NCI-H526 treated with DMSO at 0.1 percent for 48 hours (cell line): ENCODE results near the gene B3GAT1.
"Not testable (repeated sequence)": the region's sequence is repeated elsewhere in the genome, so short reads cannot be mapped to it uniquely, and the experiment has no call there.

Experiments used
- DNase-seq: peaks from one replicate; lab custom pipeline; 2025; lab: John Stamatoyannopoulos, UW

The B3GAT1 gene, protein sequence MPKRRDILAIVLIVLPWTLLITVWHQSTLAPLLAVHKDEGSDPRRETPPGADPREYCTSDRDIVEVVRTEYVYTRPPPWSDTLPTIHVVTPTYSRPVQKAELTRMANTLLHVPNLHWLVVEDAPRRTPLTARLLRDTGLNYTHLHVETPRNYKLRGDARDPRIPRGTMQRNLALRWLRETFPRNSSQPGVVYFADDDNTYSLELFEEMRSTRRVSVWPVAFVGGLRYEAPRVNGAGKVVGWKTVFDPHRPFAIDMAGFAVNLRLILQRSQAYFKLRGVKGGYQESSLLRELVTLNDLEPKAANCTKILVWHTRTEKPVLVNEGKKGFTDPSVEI

DNA sequence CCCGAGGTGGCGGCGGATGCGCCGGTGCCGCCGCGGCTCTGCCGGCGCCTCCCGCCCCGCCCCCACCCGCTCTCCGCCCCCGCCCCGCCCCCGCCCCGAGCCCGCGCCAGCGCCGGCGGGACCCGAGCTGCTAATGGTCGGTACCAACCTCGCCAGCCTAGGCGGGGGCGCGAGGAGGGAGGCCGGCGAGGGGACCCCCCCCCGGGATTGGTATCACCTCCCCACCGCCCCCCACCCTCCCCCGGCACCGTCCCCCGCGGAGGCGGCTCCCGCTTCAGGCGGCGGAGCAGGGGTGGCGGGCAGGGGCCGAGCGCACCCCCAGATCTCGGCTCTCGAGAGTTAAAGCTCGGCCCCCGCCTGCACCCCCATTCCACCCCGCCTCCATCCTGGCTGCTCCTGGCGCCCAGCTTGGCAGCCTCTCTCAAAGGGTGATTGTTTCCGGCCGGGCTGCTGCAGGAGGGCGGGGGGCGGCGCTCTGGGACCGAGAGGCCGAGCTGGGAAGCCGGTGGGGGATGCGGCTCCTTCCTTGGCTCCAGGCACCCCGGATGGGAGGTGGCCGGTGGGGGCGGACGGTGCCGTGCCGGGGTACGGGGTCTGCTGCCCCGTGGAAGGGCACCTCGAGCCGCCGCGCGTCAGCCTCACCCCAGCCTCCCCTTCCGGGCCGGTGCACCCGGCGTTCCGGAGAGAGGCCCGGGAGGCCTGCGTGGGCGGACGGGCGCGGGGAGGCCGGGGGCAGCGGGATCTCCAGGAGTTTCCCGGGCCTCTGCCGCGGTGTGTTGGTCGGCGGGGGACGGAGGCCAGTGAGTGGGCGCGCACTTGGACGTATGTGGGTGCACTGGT is at the start of gene B3GAT1:
Gene B3GAT1, minus strand, starts transcription at position 40 of the 840 bp plus-strand sequence. CDS start 24,583 bp downstream, outside the sequence.
- DNase-seq, result peak; percentile 66

DNA sequence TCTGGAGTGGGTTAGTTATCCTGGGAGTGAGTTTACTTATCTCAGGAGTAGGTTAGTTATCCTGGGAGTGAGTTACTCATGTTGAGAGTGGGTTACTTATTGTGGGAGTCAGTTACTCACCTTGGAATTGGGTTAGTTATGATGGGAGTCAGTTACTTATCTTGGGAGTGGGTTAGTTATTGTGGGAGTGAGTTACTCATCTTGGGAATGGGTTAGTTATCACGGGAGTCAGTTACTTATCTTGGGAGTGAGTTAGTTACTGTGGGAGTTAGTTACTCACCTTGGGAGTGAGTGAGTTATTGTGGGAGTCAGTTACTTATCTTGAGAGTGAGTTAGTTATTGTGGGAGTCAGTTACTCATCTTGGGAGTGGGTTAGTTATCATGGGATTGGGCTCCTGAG is 49.6 kb upstream of the B3GAT1 start:
- no peak for DNase-seq

DNA sequence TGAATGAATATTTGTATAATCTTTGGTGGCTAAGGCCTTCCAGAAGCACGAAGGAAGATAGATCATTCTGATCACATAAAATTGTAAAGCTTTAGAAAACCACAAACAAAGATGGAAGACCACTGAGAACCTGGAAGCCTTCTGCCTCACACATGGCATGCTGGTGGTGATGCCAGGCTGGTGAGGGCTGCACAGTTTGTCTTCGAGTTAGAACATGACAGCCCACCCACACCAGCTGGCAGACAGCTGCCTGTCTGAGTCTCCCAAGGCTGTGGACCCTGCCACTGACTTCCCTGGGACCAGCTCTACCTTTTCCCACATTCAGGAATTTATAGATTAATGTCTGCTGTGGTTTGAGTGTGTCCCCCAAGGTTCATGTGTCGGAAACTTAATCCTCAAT is 48.8 kb upstream of the B3GAT1 start:
- DNase-seq, result peak; percentile 36

DNA sequence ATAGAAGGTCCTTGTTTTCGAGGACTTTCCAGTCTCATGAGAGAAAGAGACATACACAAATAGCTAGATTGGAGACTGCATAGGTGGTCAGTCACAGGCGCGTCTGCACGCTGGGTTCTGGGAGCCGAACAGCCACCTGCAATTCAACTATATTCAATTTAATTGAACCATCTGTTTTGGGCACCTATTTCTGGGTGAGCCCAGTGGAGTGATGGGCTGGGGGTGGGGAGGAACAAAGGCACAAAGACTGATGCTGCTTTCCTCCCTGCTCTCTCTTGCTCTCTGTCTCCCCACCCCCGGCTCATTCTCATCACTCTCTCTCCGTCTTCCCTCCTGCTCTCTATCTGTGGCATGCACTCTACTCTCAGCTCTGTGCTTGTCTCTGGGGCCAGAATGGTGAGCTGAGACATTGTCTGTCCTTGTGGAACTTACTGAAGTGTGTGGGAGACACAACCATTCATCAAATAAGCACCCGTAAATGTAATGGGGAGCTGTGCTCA is 48.1 kb upstream of the B3GAT1 start:
- DNase-seq, result no peak

DNA sequence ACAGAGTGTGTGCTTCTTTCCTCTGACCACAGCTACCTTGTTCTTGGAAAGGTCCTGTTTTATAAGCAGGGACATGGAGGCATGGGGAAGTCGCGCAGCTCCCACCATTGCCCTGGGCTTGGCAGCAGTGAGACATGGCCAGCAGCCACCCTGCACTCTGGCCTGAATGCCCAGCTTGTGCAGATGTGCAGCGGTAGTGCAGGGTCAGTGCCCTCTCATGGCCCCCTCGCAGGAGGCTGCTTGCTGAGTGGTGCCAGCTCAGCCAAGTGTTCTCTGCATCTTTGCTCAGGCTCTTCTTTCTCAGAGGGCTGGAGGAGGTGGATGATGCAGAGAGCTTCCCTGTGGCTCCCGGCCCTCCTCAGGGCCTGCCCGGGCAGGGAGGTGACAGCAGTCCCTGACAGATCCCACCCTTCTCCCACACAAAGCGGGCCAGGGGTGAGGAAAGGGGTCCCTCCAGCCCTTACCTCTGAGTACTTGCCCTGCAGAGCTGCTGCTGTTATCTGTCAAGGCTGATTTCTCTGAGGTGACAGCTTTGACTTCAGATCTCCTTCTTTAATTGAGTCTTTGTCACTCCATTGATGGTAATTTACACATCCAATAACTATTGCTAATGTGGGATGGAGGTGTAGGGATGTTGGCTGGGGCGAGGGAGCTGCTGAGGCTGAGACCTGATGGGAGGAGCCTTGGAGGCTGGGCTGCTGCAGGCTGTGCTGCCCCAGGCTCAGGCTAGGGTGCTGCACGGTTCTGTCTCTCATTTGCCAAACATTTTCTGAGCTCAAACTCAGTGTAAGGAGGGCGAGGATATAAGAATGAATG is 47.4 kb upstream of the B3GAT1 start:
- no peak for DNase-seq

DNA sequence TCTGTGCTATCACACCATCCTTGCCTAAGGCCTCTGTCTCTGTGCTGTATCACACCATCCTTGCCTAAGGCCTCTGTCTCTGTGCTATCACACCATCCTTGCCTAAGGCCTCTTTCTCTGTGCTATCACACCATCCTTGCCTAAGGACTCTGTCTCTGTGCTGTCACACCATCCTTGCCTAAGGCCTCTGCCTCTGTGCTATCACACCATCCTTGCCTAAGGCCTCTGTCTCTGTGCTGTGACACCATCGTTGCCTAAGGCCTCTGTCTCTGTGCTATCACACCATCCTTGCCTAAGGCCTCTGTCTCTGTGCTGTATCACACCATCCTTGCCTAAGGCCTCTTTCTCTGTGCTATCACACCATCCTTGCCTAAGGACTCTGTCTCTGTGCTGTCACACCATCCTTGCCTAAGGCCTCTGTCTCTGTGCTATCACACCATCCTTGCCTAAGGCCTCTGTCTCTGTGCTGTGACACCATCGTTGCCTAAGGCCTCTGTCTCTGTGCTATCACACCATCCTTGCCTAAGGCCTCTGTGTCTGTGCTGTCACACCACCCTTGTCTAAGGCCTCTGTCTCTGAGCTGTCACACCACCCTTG is 45.5 kb upstream of the B3GAT1 start:
- DNase-seq, result not testable (repeated sequence)

DNA sequence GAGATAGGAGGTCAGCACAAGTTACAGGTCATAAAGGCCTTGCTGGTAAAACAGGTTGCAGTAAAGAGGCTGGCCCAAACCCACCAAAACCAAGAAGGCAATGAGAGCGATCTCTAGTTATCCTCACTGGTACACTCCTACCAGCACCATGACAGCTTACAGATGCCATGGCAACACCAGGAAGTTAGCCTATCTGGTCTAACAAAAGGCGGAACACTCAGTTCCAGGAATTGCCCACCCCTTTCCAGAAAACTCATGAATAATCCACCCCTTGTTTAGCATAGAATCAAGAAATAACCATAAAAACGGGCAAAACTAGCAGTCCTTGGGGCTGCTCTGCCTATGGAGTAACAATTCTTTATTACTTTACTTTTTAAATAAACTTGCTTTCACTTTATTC is 43.5 kb upstream of the B3GAT1 start:
- DNase-seq, result no peak

DNA sequence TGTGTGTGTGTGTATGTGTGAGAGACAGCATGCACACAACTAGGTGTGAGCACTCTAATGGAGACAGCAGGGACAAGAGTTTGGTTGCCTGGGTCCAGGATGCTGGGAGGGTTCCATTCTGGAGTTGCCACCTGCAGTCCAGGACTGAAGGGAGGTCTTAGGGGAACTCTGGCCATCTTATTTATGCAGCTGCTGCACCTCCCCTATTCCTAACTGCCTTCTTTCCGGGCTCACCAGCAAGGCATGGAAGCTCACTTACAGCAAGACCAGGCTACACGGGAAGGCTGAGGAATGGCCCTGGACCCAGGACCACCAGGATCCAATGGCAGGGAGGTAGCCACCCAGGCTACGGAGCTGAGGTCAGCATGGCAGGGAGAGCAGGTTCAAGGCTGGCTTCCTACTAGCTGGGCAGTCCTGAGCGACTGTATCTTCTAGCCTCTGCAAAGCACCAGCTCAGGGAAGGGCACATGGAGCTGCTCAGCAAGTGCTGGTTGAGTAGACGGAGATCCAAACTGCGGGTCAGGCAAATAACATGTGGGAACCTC is 42.2 kb upstream of the B3GAT1 start:
- no peak for DNase-seq

DNA sequence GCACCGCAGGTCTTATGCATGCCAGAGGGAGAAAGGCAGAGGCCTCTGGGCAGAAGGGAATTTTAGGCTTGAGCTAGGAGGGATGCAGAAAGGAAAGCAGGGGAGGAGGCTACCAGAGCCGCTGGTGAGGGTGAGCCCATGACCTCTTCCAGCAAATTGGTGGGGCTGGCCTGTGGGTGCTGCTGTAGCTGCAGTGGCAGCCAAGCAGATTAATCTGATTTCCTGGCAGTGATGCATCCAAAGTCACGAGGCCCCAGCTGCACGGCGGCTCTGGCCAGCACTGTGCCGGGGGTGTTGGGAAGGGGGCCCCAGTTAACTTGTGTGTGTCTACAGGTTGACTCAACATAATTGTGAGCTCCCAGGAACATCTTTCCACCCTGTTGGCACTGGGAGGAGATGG is 41.4 kb upstream of the B3GAT1 start:
- DNase-seq, result no peak

DNA sequence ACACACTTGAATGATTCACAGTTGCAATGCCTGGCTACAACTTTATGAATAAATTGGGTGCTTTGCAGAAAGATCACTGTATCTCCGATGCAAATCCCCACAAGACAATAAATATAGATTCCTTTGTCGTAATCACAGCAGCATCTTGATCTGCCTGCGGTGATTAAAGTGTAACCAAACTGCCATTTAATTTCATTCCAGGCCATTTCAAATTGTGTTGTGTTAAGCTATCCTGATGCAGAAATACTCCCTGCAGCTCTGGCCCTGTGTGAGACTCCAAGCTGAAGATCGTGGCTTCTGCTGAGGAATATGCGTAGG is 40.8 kb upstream of the B3GAT1 start:
- DNase-seq, result no peak

DNA sequence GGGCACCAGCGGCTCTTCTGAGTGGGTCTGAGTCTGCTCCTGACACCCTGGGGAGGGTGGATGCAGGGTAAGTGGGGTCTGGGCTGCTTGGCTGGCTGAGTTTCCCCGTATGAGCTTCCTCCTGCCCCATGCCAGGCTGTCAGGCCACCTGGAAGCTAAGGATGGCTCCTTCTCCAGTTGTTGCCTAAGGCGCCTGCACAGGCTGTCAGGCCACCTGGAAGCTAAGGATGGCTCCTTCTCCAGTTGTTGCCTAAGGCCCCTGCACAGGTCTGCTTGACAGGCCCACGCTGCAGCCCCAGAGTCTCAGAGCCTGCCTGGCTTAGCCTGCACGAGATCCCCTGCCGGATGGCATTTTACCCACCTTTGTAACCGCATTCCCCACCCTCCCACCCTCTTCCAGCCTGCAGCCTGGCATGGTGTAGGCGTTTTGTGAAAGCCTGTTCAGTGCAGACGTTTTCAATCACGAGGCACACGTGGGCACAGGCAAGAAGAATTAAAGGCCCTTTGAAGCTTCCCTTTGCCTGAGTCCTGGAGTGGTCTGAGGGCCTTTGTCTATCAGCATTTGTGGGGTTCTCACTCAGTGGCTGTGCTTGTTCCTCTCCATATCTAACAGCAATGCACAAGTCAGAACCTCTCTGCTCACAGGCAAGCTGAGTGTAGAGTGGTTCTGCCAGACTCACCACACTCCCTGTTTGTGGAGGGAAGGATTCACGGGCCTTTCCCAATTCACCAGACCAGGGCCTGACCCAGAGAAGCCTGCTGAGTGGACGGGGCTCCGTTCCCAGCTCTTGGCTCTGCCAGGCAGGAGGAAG is 40.2 kb upstream of the B3GAT1 start:
- no peak for DNase-seq

DNA sequence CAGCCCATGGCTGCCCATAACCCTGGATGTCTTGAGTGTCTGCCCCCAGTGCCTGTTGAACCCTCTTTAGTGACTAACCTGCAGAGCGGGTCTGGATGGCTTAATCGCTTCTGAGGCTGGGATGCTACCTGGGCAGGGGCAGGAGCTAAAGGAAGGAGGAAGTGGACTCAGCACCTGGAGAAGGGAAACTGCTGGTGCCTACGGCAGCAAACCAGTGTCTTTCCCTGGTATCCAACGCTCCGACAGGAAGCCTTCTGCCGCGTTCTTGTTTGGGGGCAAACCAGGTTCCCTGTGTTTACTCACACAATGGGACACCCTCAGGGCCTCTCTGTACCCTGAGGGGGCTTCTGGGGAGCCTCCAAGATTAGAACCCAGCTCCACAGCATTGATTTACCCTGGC is 38.1 kb upstream of the B3GAT1 start:
- DNase-seq, result no peak

DNA sequence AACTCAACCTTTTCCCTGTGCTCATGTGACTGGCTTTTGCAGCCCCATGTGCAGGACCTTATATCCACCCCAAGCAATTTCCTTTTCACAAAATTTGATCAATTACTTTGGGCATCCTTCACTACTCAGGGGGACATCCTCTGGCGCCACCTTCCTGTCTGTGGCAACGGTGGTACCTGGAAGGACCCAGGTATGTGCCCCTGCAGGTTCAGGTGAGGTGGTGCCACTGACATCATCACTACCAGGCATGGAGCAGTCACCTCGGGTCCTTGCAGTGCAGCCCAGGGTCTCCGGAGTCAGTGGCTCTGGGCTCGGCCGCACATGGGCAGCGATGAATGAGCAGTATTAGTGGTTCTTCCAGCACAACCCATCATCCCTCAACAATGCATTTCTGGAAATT is 37.7 kb upstream of the B3GAT1 start:
- peak; percentile 56 for DNase-seq

DNA sequence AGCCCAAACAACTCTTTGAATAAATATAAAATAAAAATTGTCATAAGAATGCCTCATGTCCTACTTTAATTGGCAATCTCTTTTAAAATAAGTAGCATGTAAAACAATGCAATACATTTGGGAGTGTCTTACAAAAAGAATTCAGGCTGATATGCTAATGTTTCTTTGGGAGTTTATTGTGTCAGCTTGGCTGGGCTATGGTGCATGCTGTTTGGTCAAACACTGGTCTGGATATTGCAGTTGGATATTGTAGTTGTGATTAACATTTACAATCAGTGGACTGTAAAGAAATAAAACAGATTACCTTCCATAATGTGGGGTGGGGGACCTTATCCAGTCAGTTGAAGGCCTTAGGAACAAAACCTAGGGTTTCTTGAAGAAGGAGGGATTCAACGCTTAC is 37.0 kb upstream of the B3GAT1 start:
- no peak for DNase-seq

DNA sequence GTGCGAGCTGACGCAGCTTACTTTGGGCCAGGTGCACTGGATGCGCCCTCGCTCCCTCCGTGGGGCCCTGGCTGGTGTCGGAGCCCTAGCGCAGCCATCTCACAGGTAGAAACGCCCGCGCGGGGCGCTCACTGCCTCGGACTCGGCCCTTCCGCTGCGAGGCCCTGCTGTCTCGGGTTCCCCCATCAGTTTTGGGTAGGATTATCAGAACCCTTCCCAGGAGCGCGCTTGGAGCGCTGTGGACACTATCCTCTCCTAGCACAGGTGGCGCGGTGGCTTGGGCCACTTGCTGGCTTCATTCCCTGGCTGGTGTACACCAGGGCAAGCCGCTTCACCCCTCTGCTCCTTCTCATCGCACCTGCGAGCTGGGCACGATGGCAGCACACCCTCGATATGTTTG is 35.7 kb upstream of the B3GAT1 start:
- DNase-seq, result no peak

DNA sequence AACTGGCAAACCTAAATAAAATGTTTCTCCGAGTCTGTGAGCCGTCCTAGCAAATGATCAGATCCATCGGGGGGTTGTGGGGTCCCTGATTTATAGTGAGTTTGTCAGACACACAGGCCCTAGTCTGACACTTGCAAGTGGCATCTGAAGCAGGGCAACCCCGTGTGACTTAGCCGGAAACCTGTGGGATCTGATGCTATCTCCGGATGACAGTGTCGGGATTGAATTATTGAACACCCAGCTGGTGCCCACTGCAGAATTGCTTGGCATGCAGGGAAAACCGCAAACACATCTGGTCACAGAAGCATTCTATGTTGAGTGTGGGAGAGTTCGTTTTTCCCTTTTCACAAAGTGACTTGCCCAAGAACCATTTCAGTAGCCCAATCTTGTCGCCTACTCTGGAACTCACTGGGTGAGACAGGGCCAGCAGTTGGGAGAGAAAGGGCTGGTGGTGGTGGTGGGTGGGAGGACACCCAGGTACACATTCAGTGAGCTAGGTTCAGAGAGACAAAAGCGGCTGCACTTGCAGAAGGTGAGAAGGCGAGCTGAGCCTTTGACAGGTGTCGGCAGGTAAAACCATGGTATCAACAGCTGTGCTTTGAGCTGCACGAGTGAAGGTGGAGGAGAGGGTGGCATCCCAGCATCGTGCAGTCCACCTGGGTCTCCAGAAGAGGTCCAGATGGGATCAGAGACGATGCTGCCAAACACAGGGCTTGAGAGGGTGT is 33.7 kb upstream of the B3GAT1 start:
- DNase-seq, result no peak

DNA sequence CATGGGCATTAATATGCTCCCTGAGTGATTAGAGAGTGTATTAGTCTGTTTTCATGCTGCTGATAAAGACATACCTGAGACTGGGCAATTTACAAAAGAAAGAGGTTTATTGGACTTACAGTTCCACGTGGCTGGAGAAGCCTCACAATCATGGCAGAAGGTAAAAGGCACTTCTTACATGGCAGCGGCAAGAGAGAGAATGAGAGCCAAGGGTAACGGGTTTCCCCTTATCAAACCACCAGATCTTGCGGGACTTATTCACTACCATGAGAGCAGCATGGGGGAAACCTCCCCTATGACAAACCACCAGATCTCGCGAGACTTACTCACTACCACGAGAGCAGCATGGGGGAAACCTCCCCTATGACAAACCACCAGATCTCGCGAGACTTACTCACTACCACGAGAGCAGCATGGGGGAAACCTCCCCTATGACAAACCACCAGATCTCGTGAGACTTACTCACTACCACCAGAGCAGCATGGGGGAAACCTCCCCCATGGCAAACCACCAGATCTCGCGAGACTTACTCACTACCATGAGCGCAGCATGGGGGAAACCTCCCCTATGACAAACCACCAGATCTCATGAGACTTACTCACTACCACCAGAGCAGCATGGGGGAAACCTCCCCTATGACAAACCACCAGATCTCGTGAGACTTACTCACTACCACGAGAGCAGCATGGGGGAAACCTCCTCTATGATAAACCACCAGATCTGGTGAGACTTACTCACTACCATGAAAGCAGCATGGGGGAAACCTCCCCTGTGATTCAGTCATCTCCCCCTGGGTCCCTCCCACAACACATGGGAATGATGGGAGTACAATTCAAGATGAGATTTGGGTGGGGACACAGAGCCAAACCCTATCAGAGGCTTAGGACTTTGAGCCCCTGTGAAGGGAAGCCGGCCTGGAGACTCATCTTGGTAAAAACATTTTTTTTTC is 32.4 kb upstream of the B3GAT1 start:
- not testable (repeated sequence) for DNase-seq

DNA sequence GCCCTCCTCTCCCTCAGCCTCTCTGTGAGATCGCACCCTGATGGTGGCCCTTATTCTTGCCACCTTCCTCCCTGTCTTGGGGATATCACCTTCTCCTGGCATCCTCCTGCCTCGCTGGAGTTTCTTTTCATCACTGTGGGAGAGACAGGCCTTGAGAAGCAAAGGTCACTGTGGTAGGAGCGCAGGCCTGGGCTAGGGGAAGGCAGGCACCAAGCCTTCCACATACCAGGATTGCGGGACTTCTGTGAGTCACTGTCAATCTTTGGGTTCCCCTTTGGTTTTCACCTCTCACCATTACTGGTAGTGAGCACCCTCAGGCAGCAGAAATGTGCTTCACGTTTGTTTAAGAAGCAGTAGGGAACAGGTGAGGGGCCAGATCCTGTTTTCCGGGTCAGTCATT is 31.2 kb upstream of the B3GAT1 start:
- no peak for DNase-seq

DNA sequence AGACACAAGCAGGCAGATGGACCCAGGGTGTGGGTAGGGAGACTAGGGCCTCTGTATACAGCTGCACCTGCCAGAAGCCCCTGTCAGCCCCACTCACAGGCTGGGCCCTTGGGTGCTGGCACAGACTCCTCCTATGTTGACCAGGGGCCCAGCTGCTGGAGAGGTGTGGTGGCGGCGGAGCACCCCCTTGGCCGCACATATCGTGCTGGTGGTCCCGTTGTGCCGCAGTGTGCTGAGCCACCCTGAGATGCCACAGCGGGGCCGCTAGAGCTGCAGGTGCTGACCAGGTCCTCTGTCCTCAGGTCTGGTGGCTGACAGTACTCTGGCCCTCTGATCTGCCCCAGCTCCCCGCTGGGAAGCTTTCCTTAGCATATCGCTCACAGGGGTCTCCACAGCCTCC is 30.2 kb upstream of the B3GAT1 start:
- DNase-seq, result no peak
